Measurements from ENCODE around the gene TMEM164.

Gene TMEM164

DNA sequence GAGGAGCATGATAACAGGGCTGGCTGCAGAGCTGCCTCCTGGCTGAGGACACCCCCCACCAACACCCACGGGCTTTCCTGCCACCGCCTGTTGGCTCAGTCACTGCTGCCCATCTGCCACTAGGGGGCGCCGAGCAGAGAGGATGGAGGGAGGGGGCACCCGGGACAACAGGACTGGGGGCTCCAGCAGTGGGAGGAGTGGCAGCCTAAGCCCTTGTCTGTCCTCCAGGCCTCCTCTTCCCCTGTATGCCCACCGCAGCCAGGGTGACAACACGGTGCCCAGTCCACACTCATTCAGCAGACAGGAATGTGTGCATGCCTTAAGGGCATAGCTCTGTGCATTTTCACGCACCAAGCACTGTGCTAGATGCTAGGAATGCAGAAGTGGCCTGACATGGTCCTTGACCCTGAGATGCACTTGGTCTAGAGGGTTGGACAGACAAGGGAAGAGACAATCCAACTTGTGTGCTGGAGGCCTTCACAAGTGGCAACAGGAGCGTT lies 165.1 kb downstream of the TMEM164 start:
- no peak for DNase-seq (ENCODE audit: low read depth in 2 of 2)

DNA sequence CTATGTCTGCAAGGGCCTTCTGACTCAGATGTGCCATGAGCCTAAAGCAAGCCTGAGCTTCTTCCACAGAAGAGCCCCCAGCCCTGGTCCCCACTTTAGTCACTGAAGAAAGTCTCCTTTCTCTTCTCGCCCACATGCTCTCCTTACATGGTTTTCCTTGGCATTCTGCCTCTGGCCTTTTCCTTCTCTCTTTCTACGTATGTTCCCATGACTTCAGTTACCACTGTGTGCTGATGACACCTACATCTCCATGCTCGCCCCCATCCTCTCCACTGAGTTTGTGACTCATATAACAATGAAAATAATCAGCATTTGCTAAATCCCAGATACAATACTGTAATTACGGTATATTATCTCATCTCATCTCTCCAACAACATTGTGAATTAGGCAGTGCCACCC lies 165.7 kb downstream of the TMEM164 start:
- peak in 1 of 2 experiments; percentile 5 for DNase-seq (ENCODE audit: low read depth in 2 of 2)

DNA sequence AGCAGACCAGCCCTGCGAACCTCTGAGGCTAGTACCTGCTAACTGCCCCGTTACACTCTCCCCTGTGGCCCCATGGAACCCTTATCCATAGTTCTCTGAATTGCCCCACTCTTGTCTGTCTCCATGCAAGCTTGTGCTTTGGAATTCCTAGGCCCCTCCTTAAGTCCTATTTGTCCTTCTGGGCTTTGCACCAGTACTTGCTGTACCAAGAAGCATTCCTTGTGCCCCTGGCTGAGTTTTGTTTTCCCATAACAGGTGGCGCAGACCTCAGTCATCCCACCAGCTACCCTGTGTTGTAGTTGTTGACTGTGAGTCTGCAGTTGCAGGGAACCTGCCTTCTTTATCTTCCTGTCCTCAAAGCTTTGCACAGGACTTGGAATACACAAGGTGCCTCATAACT lies 167.1 kb downstream of the TMEM164 start:
- no peak for DNase-seq (ENCODE audit: low read depth in 2 of 2)

DNA sequence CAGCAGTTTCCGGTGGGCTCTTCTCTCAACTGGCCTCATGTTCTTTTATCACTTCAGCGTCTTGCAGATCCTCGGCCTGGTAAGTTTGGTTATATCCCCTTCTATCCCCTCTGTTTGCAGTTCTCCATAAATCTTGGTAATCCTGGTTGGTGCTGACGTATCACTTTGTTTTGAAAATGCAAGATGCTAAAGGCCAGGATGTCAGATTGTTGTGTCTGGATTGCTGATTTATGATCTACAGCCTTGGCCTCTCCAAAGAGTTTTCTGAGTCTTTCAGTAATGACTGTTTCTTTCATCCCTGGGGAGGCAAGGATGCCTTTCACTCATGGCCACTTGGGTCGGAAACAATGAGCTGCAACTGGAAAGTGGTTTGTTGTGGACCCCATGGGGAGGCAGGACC lies 168.5 kb downstream of the TMEM164 start:
- no peak for DNase-seq (ENCODE audit: low read depth in 2 of 2)

DNA sequence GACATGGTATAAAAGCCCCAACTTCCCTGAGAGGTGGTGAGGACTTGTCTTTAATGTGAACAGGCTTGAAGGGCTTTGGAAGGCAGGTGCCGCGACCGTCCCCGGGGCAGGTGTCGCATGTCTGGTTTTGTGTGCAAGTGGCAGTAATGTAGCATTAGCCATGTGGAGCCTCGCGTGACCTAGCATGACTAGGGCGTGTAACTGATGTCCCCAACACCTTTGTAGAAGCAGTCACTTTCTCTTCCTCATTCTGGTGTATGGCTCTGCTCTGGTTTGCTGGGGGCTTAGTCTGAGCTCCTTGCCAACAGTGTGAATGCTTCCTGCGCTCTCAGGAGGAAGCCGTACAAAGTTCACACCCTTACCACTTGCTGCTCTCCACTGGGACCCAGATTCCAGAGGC lies 169.3 kb downstream of the TMEM164 start:
- no peak for DNase-seq (ENCODE audit: low read depth in 2 of 2)

DNA sequence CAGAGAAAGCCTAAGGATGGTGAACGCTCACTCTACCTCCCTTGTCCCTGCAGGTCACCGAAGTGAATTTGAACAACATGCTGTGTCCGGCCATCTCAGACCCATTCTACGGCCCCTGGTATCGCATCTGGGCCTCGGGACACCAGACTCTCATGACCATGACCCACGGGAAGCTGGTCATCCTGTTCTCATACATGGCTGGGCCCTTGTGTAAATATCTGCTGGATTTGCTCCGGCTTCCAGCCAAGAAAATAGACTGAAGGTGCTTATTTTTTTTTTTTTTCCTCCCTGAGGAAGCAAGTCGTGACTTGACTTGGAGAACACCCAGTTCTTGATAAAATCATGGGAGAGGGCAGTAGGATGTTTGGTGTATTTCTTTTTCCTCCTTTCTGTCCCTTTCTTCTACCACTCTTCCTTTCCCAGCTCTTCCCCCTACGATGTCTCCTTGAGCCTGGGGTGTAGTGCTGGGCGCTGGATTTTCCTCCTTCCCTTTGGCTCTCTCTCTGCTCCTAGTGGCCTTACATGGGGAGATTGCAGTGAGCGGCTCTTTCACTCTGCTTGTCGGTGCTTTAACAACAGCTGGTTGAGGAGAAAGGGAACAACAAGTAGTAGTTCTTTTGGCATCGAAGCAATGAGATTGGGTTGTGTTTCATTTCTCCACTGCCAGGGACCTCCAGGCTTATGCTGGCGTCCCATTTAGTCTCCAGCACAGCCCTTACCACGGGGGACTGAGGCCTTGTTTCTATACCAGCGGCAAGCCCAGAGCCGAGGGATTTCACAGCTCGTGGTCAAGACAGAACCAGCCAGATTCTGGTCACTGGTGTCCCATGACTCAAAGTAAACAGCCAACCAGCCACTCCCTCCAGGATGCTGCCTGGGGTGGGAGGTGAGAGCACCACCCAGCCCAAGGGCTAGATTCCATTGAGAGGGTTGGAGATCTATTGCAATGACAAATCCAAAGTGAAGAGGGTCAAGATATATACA lies 170.6 kb downstream of the TMEM164 start:
- DNase-seq (ENCODE audit: low read depth in 2 of 2), result no peak

DNA sequence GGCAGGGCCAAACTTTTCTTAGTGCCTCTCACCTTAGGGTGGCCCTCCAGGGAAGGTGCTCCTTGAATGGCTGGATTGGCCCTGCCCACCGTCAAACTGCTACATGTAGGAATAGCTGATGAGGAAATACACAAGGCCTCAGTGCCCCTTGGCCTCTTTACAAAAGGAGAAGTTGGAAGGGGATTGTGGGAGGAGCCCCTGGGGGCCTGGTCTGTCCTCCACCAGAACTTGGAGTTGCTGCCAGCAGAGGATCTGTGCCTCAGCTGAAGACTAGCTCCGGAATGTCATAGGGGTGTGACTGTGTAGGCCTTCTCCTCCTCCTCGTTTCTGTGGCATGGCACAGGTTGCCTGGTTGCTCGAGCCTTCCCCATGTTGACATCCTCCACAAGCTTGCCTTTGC lies 172.2 kb downstream of the TMEM164 start:
- no peak for DNase-seq (ENCODE audit: low read depth in 2 of 2)

DNA sequence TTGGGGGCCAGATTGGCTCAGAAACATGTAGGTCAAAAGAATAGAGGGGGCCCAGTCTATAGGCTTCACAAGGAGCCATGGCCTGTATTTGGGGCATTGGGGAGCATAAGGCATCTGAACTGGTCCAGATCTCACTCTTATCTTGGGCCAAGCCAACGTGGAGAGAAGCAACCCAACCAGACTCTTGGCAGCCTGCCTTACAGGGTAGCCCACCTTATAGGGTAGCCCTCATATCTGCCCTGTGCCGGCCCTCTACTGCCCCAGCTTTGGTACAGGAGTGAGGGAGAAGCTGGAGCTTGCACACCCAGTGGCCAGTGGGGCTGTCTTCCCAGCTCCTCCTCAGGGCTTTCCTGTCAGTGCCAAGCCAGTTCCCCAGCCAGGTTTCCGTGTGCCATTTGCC lies 172.8 kb downstream of the TMEM164 start:
- DNase-seq (ENCODE audit: low read depth in 2 of 2), result no peak

DNA sequence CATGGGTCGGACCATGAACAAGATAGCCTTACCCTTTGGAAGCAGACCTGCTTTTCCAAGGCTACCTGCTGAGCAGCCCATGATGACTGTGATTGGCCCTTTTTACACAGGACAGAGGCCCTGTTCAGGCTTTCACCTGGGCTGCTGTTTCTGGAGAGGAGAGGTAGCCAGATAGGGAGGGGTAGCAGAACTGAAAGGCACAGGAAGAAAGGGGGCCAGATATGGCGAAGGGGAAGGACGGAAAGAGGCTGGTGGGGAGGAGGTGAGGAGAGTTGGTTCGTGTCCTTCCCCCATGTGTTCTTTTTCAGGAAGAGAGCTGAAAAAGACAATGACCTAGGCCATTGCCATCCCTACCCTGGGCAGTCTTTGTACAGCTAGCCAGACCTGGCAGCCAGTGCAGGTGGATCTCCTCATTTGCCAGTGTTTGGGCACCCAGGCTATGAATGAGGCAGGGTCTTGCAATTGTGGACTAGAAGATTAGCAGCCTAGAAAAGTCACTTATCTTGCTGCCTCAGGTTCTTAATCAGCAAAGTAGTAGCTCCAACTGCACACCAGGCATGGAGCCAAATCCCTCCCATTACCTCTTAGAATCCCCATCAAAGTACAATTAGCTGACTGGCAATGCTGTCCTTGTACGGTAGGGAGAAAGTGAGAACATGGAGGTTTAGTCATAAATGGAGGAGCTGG lies 175.4 kb downstream of the TMEM164 start:
- DNase-seq (ENCODE audit: low read depth in 2 of 2), result no peak

DNA sequence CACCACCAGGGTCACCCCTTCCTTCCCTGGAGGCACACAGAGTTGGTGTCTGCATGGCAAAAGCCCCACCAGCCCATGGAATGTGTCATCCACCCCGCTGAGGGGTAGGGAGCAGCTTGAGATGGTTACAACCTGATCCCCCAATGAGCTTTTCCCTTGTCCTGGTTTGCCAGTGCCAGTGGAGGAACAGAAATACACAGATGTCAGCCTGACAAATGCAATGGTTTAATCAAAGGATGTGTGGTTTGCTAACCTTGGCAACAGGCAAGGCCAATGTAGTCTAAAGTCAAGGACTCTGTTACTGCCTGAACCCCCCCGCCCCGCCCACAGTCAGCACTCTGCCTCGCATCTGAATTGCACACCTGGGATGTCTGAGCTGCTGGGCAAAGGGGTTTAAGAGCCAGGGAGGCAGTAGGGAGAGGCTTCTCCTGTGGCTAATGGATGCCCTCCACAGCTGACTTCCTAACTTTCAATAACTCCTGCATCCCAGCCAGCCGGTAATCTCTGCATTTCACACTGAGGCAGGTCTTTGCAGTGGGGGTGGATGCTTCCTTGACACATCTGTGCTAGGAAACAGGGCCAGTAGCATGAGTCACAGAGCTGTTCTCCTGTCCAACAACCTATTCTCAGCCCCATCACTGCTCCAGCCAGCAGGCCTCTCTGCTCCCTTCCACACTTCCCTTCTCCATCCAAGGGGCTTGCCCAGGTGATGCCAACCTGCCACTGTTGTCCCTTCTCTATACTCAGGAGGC lies 177.4 kb downstream of the TMEM164 start:
- peak in 1 of 2 experiments; percentile 32 for DNase-seq (ENCODE audit: low read depth in 2 of 2)

DNA sequence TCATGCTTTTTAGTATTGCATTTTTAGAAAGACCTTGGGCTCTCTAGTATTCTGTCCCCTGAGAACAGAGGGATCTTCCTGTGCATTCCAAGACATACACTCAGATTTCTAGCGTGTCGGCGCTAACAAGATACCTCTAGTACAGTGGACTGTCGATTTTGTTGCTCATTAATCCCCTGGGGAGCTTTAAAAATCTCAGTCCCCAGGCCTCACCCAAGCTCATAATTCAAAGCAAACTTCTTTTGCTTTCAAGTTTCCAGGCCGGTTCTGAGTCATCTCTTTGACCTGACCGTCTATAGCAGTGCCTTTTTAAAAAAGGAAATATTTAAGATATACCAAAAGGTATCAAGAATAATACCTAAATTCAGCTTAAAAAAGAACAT lies 178.0 kb downstream of the TMEM164 start:
- DNase-seq (ENCODE audit: low read depth in 2 of 2), result peak in 1 of 2 experiments; percentile 32

DNA sequence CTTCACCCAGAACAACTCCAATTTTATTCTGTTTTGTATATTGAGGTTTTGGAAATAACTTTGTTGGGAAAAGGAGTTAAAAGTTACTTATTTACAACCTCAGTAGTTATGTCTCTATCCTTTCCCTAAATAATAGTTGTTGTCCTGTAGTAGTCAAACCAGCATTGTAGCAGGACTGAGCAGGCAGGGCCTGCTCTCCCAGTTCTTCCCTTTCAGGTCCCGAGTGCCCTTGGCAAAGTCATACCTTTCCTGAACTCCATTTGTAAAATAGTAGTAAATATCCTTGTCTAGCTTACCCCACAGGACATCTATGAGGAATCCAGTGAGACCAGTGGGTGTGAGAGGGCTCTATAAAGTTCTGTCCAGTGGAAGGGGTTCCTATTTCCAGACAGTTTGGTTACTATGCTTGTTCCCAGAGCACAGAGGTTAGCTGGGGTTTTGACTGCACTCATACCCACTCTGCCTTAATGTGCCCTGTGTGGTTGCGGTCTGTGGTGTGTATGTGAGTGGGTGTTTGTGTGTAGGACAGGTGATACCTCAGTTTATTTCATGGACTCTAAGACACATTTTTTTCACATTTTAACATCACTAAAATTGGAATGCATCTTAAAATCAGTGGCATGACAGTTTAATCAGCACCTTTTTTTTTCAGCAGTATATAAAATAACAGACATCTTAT lies 178.7 kb downstream of the TMEM164 start:
- no peak for DNase-seq (ENCODE audit: low read depth in 2 of 2)

DNA sequence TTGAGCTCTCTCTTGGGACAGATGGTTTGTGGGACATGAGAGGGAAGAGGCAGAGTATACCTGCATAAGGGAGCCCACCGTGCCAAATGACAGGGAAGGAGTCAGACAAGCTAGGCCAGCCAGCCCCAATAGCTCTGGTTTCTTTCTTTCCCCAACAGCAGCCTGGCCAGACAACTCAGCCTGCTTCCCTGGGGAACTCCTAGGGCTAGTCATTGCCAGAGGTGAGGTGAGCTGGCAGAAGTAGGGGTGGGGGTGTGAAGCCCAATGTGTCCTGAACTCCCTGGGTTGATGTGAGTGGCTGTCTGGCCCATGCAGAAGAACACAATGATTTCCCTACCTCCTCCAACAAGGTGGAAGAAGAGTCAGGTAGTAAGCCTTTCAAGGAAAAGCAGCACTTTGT lies 179.4 kb downstream of the TMEM164 start:
- no peak for DNase-seq (ENCODE audit: low read depth in 2 of 2)

DNA sequence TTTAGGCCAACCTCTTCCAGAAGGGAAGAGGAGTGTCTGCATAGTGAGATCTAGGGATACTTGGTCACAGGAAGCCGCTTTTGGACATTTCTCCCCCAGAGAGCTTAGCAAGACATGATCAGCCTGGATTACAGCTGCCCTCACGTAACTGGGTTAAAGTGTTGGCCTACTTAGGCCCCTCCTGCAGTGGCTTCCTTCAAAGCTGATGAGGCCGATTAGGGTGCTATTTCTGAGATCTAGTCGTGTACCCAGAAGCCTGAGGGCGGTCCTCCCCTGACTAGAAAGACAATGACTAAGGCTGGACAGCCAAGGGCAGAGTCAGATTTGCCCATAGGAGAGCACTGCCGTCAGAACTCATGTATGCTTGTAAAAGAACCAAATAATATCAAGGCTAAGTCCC lies 180.0 kb downstream of the TMEM164 start:
- DNase-seq (ENCODE audit: low read depth in 2 of 2), result no peak

DNA sequence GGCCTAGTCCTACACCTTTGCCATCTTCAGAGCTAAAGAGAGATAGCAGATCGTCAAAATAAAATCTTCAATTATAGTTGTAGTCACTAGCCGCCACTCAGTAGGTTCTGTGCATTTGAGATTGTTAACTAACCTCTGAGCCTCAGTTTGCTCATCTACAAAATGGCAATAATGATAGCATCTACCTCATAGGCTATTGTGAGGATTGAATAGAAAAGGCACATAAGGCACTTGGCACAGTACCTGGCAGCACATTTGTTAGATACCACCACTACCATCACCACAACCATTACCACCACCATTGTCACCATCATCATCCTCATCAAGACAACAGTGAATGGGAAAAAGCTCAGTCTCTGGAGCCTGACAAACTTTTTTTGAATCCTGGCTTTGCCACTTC lies 180.4 kb downstream of the TMEM164 start:
- no peak for DNase-seq (ENCODE audit: low read depth in 2 of 2)

DNA sequence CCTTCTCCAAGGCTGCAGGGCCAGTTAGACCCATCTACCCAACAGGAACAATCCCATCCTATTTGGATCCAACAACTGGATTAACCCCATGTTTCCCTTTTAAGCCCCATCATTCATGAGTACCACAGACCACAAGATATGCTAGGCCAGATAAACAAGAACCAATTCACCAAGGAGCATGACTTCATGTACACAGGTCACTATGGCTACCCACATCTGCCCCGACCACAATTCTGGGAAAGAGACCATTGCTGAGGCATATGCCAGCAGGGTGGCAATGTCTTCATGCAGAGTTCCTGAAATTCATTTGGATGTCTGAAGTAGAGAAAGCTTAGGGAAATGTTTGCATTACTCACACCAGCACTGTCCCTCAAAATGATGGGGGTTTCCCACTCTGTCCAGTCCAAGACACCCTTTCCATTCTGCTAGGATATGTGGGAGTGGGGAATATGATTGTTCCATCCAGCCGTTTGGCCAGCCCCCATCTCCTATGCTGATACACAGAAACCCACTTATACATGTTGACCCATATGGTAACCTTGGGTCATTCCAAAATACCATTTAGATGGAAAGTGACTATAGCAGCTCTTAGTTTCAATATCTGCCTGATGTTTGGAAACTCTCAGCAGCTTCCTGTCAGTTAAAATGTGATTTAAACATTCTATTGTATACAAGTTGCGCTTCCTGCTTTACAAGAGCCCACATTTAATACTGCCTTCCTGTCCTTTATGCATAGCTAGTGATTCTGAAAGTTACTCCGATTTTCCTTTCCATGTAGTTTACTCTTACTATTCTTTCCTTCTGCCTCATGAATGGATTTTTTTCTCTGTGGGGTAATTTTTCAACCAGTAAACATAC lies 186.0 kb downstream of the TMEM164 start:
- DNase-seq (ENCODE audit: low read depth in 2 of 2), result no peak

DNA sequence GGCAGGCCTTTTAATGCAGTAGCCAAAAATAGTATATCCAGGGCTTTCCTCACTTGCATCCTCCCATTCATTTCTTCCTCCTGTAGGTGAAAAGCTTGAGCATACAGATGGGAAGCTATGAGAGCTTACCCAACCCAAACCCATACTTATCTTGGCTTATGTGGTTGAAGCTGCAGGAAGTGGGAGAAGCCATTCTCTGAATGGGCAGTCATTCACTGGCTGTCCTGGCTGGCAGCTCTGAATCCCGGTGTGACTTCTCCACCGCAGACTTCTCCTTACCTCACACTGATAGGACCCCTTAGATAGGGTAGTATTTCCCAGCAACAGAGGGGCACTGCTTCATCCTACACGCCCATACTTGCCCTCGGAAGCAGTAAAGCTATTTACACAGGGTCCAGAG lies 189.6 kb downstream of the TMEM164 start:
- no peak for DNase-seq (ENCODE audit: low read depth in 2 of 2)

DNA sequence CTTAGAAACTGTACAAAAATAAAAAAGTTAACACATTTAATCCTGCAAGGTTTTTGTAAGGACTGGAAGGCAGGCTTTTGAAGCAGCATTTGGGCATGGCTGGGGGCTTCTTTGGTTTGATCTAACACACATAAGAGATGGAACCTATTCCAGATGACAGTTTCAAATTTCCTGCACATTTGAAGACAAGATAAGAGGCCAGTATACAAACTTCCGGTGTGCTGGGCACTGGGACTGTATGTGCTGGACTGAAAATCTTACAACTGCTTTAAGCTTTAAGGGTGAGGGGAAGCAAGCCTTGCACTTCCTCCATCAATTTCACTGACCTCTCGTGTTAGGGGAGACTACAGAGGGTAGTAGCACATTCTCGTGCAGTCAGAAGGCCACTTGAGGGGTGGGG lies 192.1 kb downstream of the TMEM164 start:
- DNase-seq (ENCODE audit: low read depth in 2 of 2), result no peak

DNA sequence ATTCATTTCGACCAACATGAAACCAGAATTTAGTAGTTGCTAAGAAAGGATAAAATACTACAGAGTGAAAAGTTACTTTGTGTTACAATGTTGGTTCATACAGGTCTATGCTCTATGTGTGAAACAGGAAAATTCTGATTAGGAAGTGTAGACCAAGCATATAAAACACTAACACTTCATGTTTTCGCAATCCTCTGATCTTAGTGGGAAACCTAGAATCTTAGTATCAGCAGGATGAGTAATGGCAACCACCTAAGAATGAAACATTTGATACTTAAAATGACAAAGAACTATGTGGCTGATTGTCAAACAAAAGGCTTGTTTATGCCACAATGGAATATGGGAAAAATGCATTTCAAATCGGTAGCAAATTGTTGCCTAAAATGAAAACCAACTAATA lies 198.9 kb downstream of the TMEM164 start:
- no peak for DNase-seq (ENCODE audit: low read depth in 2 of 2)

DNA sequence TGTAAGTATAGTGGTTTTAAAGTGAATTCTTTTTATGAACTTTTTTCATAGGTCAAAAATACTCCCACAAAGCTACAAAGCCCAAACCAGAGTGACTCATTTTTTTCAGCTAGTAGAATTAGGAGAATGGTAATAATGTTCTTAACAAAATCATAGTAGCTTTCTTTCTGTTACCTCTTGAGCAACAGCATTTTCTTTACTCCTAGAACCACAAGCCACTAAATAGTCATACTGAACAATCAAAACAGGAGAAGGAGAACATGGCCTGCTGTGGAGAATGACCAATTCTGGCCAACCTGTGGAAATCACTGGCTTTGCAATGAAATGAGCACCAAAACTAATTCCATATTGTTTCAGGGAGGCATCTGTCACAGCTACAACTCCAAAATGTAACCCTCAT lies 202.1 kb downstream of the TMEM164 start:
- peak in 1 of 2 experiments; percentile 32 for DNase-seq (ENCODE audit: low read depth in 2 of 2)

DNA sequence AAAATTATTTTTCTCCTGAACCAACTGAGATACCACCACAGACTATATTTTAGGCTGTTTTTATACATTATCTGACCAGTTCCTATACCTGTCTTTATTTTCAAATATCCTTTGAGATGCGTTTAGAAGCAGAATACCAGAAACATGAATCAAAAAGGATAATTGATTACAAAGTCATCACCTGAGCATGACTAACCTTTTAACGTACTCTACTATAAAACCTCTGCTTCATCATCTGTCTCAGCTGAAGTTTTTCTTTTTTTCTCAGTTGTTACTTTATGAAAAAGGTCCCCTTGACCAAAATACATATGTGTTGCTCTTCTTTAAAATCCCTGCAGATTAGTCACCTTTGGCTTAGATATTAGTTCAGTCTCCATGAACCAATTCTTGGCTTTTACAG lies 205.2 kb downstream of the TMEM164 start:
- DNase-seq (ENCODE audit: low read depth in 2 of 2), result no peak

Data from fibroblast of skin of left biceps (primary cell).